Measurements from ENCODE around the gene NOX4.
"Not testable (repeated sequence)": the region's sequence is repeated elsewhere in the genome, so short reads cannot be mapped to it uniquely, and the experiment has no call there.

Gene NOX4

GRCh38 chr11:89441606-89442005 lies 49.6 kb downstream of the NOX4 start:
- Histone ChIP-seq H3K4me1 (ENCODE audit: control insufficient read depth in 5 of 5, insufficient read depth in 5 of 5, low read length in 5 of 5) (no peaks in the 10 kb centered on the region), H3K27ac (ENCODE audit: low read depth, low read length) (no peak overlapping the region), H3K9ac (ENCODE audit: low read length in 5 of 5) (no peak overlapping the region), H3K9me3 (ENCODE audit: control insufficient read depth in 5 of 5, low read length in 5 of 5) (peaks cover 0 to 7% (median 0%) of the 10 kb centered on the region in 5 donors), H3K4me3 (ENCODE audit: low read depth in 1 of 5, low read length in 5 of 5) (no peak overlapping the region), H3K27me3 (ENCODE audit: control insufficient read depth in 5 of 5, insufficient read depth in 4 of 5, low read length in 5 of 5) (no peaks in the 10 kb centered on the region), H3K36me3 (ENCODE audit: control insufficient read depth in 5 of 5, insufficient read depth in 5 of 5, low read length in 5 of 5) (peaks cover 0 to 3% (median 0%) of the 10 kb centered on the region in 5 donors)

GRCh38 chr11:89437317-89437716 lies 53.9 kb downstream of the NOX4 start:
- Histone ChIP-seq H3K27ac (ENCODE audit: low read depth, low read length) (no peak overlapping the region), H3K4me1 (ENCODE audit: control insufficient read depth in 5 of 5, insufficient read depth in 5 of 5, low read length in 5 of 5) (peaks cover 0 to 4% (median 0%) of the 10 kb centered on the region in 5 donors), H3K4me3 (ENCODE audit: low read depth in 1 of 5, low read length in 5 of 5) (no peak overlapping the region), H3K9ac (ENCODE audit: low read length in 5 of 5) (no peak overlapping the region), H3K9me3 (ENCODE audit: control insufficient read depth in 5 of 5, low read length in 5 of 5) (no peaks in the 10 kb centered on the region), H3K36me3 (ENCODE audit: control insufficient read depth in 5 of 5, insufficient read depth in 5 of 5, low read length in 5 of 5) (no peaks in the 10 kb centered on the region), H3K27me3 (ENCODE audit: control insufficient read depth in 5 of 5, insufficient read depth in 4 of 5, low read length in 5 of 5) (no peaks in the 10 kb centered on the region)

GRCh38 chr11:89436071-89436470 lies 55.1 kb downstream of the NOX4 start:
- no peaks in the 10 kb centered on the region for H3K27me3 ChIP-seq (ENCODE audit: control insufficient read depth in 5 of 5, insufficient read depth in 4 of 5, low read length in 5 of 5)
- peaks cover 0 to 4% (median 0%) of the 10 kb centered on the region in 5 donors for H3K4me1 ChIP-seq (ENCODE audit: control insufficient read depth in 5 of 5, insufficient read depth in 5 of 5, low read length in 5 of 5)
- no peak overlapping the region for H3K9ac ChIP-seq (ENCODE audit: low read length in 5 of 5)
- no peaks in the 10 kb centered on the region for H3K9me3 ChIP-seq (ENCODE audit: control insufficient read depth in 5 of 5, low read length in 5 of 5)
- H3K4me3 ChIP-seq (ENCODE audit: low read depth in 1 of 5, low read length in 5 of 5) = no peak overlapping the region
- H3K27ac ChIP-seq (ENCODE audit: low read depth, low read length) = no peak overlapping the region
- no peaks in the 10 kb centered on the region for H3K36me3 ChIP-seq (ENCODE audit: control insufficient read depth in 5 of 5, insufficient read depth in 5 of 5, low read length in 5 of 5)

- Histone ChIP-seq H3K36me3 (ENCODE audit: control insufficient read depth in 5 of 5, insufficient read depth in 5 of 5, low read length in 5 of 5) (no peaks in the 10 kb centered on the region), H3K9me3 (ENCODE audit: control insufficient read depth in 5 of 5, low read length in 5 of 5) (no peaks in the 10 kb centered on the region), H3K4me1 (ENCODE audit: control insufficient read depth in 5 of 5, insufficient read depth in 5 of 5, low read length in 5 of 5) (peaks cover 0 to 4% (median 0%) of the 10 kb centered on the region in 5 donors), H3K9ac (ENCODE audit: low read length in 5 of 5) (no peak overlapping the region), H3K27ac (ENCODE audit: low read depth, low read length) (no peak overlapping the region), H3K27me3 (ENCODE audit: control insufficient read depth in 5 of 5, insufficient read depth in 4 of 5, low read length in 5 of 5) (no peaks in the 10 kb centered on the region), H3K4me3 (ENCODE audit: low read depth in 1 of 5, low read length in 5 of 5) (no peak overlapping the region)
These were observed 57.9 kb downstream of the NOX4 start for GRCh38 chr11:89433278-89433677.

- not testable (repeated sequence) for H3K9me3 ChIP-seq (ENCODE audit: control insufficient read depth in 5 of 5, low read length in 5 of 5); H3K27ac ChIP-seq (ENCODE audit: low read depth, low read length); H3K36me3 ChIP-seq (ENCODE audit: control insufficient read depth in 5 of 5, insufficient read depth in 5 of 5, low read length in 5 of 5); H3K4me1 ChIP-seq (ENCODE audit: control insufficient read depth in 5 of 5, insufficient read depth in 5 of 5, low read length in 5 of 5); H3K27me3 ChIP-seq (ENCODE audit: control insufficient read depth in 5 of 5, insufficient read depth in 4 of 5, low read length in 5 of 5); H3K4me3 ChIP-seq (ENCODE audit: low read depth in 1 of 5, low read length in 5 of 5); H3K9ac ChIP-seq (ENCODE audit: low read length in 5 of 5)
These were observed 59.0 kb downstream of the NOX4 start for GRCh38 chr11:89432182-89432581.

- H3K27me3 ChIP-seq (ENCODE audit: control insufficient read depth in 5 of 5, insufficient read depth in 4 of 5, low read length in 5 of 5); H3K4me3 ChIP-seq (ENCODE audit: low read depth in 1 of 5, low read length in 5 of 5); H3K4me1 ChIP-seq (ENCODE audit: control insufficient read depth in 5 of 5, insufficient read depth in 5 of 5, low read length in 5 of 5); H3K36me3 ChIP-seq (ENCODE audit: control insufficient read depth in 5 of 5, insufficient read depth in 5 of 5, low read length in 5 of 5); H3K27ac ChIP-seq (ENCODE audit: low read depth, low read length); H3K9ac ChIP-seq (ENCODE audit: low read length in 5 of 5); H3K9me3 ChIP-seq (ENCODE audit: control insufficient read depth in 5 of 5, low read length in 5 of 5): not testable (repeated sequence)
These were observed 64.7 kb downstream of the NOX4 start for GRCh38 chr11:89426501-89426900.

GRCh38 chr11:89421718-89422117 lies 69.5 kb downstream of the NOX4 start:
- Histone ChIP-seq H3K36me3 (ENCODE audit: control insufficient read depth in 5 of 5, insufficient read depth in 5 of 5, low read length in 5 of 5) (no peaks in the 10 kb centered on the region), H3K27me3 (ENCODE audit: control insufficient read depth in 5 of 5, insufficient read depth in 4 of 5, low read length in 5 of 5) (no peaks in the 10 kb centered on the region), H3K27ac (ENCODE audit: low read depth, low read length) (no peak overlapping the region), H3K9ac (ENCODE audit: low read length in 5 of 5) (no peak overlapping the region), H3K4me1 (ENCODE audit: control insufficient read depth in 5 of 5, insufficient read depth in 5 of 5, low read length in 5 of 5) (no peaks in the 10 kb centered on the region), H3K4me3 (ENCODE audit: low read depth in 1 of 5, low read length in 5 of 5) (no peak overlapping the region), H3K9me3 (ENCODE audit: control insufficient read depth in 5 of 5, low read length in 5 of 5) (no peaks in the 10 kb centered on the region)

- Histone ChIP-seq H3K36me3 (ENCODE audit: control insufficient read depth in 5 of 5, insufficient read depth in 5 of 5, low read length in 5 of 5) (no peaks in the 10 kb centered on the region), H3K9ac (ENCODE audit: low read length in 5 of 5) (no peak overlapping the region), H3K27me3 (ENCODE audit: control insufficient read depth in 5 of 5, insufficient read depth in 4 of 5, low read length in 5 of 5) (no peaks in the 10 kb centered on the region), H3K27ac (ENCODE audit: low read depth, low read length) (no peak overlapping the region), H3K4me1 (ENCODE audit: control insufficient read depth in 5 of 5, insufficient read depth in 5 of 5, low read length in 5 of 5) (no peaks in the 10 kb centered on the region), H3K9me3 (ENCODE audit: control insufficient read depth in 5 of 5, low read length in 5 of 5) (no peaks in the 10 kb centered on the region), H3K4me3 (ENCODE audit: low read depth in 1 of 5, low read length in 5 of 5) (no peak overlapping the region)
These were observed 70.2 kb downstream of the NOX4 start for GRCh38 chr11:89420981-89421380.

- Histone ChIP-seq H3K4me3 (ENCODE audit: low read depth in 1 of 5, low read length in 5 of 5) (no peak overlapping the region), H3K9me3 (ENCODE audit: control insufficient read depth in 5 of 5, low read length in 5 of 5) (no peaks in the 10 kb centered on the region)
These were observed 74.2 kb downstream of the NOX4 start for GRCh38 chr11:89416961-89417360.

GRCh38 chr11:89411112-89411511 lies 80.1 kb downstream of the NOX4 start:
- H3K4me1 ChIP-seq (ENCODE audit: control insufficient read depth in 5 of 5, insufficient read depth in 5 of 5, low read length in 5 of 5); H3K9me3 ChIP-seq (ENCODE audit: control insufficient read depth in 5 of 5, low read length in 5 of 5); H3K27ac ChIP-seq (ENCODE audit: low read depth, low read length); H3K4me3 ChIP-seq (ENCODE audit: low read depth in 1 of 5, low read length in 5 of 5); H3K36me3 ChIP-seq (ENCODE audit: control insufficient read depth in 5 of 5, insufficient read depth in 5 of 5, low read length in 5 of 5); H3K27me3 ChIP-seq (ENCODE audit: control insufficient read depth in 5 of 5, insufficient read depth in 4 of 5, low read length in 5 of 5); H3K9ac ChIP-seq (ENCODE audit: low read length in 5 of 5): not testable (repeated sequence)

More at GRCh38 chr11:89416961-89417360, 74.2 kb downstream of the NOX4 start:
- no peak overlapping the region for H3K27ac ChIP-seq (ENCODE audit: low read depth, low read length)
- H3K9ac ChIP-seq (ENCODE audit: low read length in 5 of 5) = no peak overlapping the region
- no peaks in the 10 kb centered on the region for H3K27me3 ChIP-seq (ENCODE audit: control insufficient read depth in 5 of 5, insufficient read depth in 4 of 5, low read length in 5 of 5)
- no peaks in the 10 kb centered on the region for H3K4me1 ChIP-seq (ENCODE audit: control insufficient read depth in 5 of 5, insufficient read depth in 5 of 5, low read length in 5 of 5)
- H3K36me3 ChIP-seq (ENCODE audit: control insufficient read depth in 5 of 5, insufficient read depth in 5 of 5, low read length in 5 of 5) = no peaks in the 10 kb centered on the region

GRCh38 chr11:89410666-89411065 lies 80.5 kb downstream of the NOX4 start:
- not testable (repeated sequence) for H3K27me3 ChIP-seq (ENCODE audit: control insufficient read depth in 5 of 5, insufficient read depth in 4 of 5, low read length in 5 of 5); H3K36me3 ChIP-seq (ENCODE audit: control insufficient read depth in 5 of 5, insufficient read depth in 5 of 5, low read length in 5 of 5); H3K9me3 ChIP-seq (ENCODE audit: control insufficient read depth in 5 of 5, low read length in 5 of 5); H3K27ac ChIP-seq (ENCODE audit: low read depth, low read length); H3K9ac ChIP-seq (ENCODE audit: low read length in 5 of 5); H3K4me3 ChIP-seq (ENCODE audit: low read depth in 1 of 5, low read length in 5 of 5); H3K4me1 ChIP-seq (ENCODE audit: control insufficient read depth in 5 of 5, insufficient read depth in 5 of 5, low read length in 5 of 5)

All from subcutaneous abdominal adipose tissue (tissue), 5 donors.